WTC11 (cell line): ENCODE results near the gene MAST4. TPM values are rescaled to one million over a fixed set of nuclear protein-coding genes. Genes with fewer than 3 reads are reported as not detected.

Experiments used
- ATAC-seq: fragments of 200-7000 bp; cut with Tn5 transposase; 2 replicates; pipeline ENCODE4 v1.10.0; 2021; ENCODE audit warnings: mild to moderate bottlenecking, moderate library complexity
- CTCF ChIA-PET: fragments of 300-600 bp; sonication (Branson Sonifier 250); formaldehyde crosslinking; loops from one replicate; lab custom pipeline; 2021; ENCODE audit warnings: antibody characterized with exemption; lab: Charles Lee
- POLR2A ChIA-PET: fragments of 350-600 bp; sonication (Branson Sonifier 250); formaldehyde crosslinking; loops from one replicate; lab custom pipeline; 2021; ENCODE audit warnings: antibody characterized with exemption; lab: Charles Lee
- DNase-seq: peaks from one replicate; pipeline ENCODE4 v3.0.0; 2021; ENCODE audit warnings: low spot score
- H3K27ac Mint-ChIP-seq: 2 replicates; pipeline ENCODE4 v1.8.0; 2021; ENCODE audit warnings: mixed read lengths
- H3K27me3 Mint-ChIP-seq: 2 replicates; pipeline ENCODE4 v1.8.0; 2021; ENCODE audit warnings: low read depth, mild to moderate bottlenecking, moderate library complexity, mixed read lengths
- H3K36me3 Mint-ChIP-seq: 2 replicates; pipeline ENCODE4 v1.8.0; 2021; ENCODE audit warnings: mixed read lengths
- H3K4me1 Mint-ChIP-seq: 2 replicates; pipeline ENCODE4 v1.8.0; 2022; ENCODE audit warnings: mixed read lengths
- H3K4me3 Mint-ChIP-seq: 2 replicates; pipeline ENCODE4 v1.8.0; 2021; ENCODE audit warnings: mild to moderate bottlenecking, moderate library complexity, mixed read lengths
- H3K9me3 Mint-ChIP-seq: 2 replicates; pipeline ENCODE4 v1.8.0; 2021; ENCODE audit warnings: mixed read lengths
- AFF4 ChIP-seq: sonication (generic); formaldehyde crosslinking; IDR thresholded peaks from 2 replicates; pipeline ENCODE4 v1.8.1; 2023; ENCODE audit warnings: mild to moderate bottlenecking, missing genetic modification reagents, borderline replicate concordance
- CREB1 ChIP-seq: sonication (generic); formaldehyde crosslinking; IDR thresholded peaks from 2 replicates; pipeline ENCODE4 v1.8.0; 2023; ENCODE audit warnings: mild to moderate bottlenecking, missing genetic modification reagents
- EMX1 ChIP-seq: fragments of 250-450 bp; sonication (Bioruptor Pico); IDR thresholded peaks from 2 replicates; pipeline ENCODE4 v1.8.0; 2021; ENCODE audit warnings: mild to moderate bottlenecking
- ESRRA ChIP-seq: sonication (generic); formaldehyde crosslinking; IDR thresholded peaks from 2 replicates; pipeline ENCODE4 v1.8.1; 2022; ENCODE audit warnings: mild to moderate bottlenecking, missing genetic modification reagents, borderline replicate concordance
- FOXK1 ChIP-seq: sonication (generic); formaldehyde crosslinking; IDR thresholded peaks from 2 replicates; pipeline ENCODE4 v1.8.0; 2022; ENCODE audit warnings: mild to moderate bottlenecking, moderate library complexity, missing genetic modification reagents
- MXD4 ChIP-seq: fragments of 250-450 bp; sonication (Bioruptor Pico); IDR thresholded peaks from 2 replicates; pipeline ENCODE4 v1.8.0; 2021; ENCODE audit warnings: mild to moderate bottlenecking, moderate library complexity, borderline replicate concordance
- NR1H2 ChIP-seq: sonication (generic); formaldehyde crosslinking; IDR thresholded peaks from 2 replicates; pipeline ENCODE4 v1.9.0; 2021; ENCODE audit warnings: mild to moderate bottlenecking, moderate library complexity, missing genetic modification reagents
- RELA ChIP-seq: sonication (generic); formaldehyde crosslinking; IDR thresholded peaks from 2 replicates; pipeline ENCODE4 v1.8.1; 2022; ENCODE audit warnings: missing genetic modification reagents, mild to moderate bottlenecking, borderline replicate concordance
- RORB ChIP-seq: fragments of 250-450 bp; sonication (Bioruptor Pico); IDR thresholded peaks from 2 replicates; pipeline ENCODE4 v1.9.0; 2021; ENCODE audit warnings: mild to moderate bottlenecking
- SMAD3 ChIP-seq: sonication (generic); formaldehyde crosslinking; IDR thresholded peaks from 2 replicates; pipeline ENCODE4 v1.8.0; 2022; ENCODE audit warnings: missing genetic modification reagents, mild to moderate bottlenecking, borderline replicate concordance
- SMAD4 ChIP-seq: sonication (generic); formaldehyde crosslinking; IDR thresholded peaks from 2 replicates; pipeline ENCODE4 v1.8.0; 2022; ENCODE audit warnings: mild to moderate bottlenecking, missing genetic modification reagents
- TCF7 ChIP-seq: sonication (generic); formaldehyde crosslinking; IDR thresholded peaks from 2 replicates; pipeline ENCODE4 v1.8.0; 2022; ENCODE audit warnings: mild to moderate bottlenecking, low read depth, missing genetic modification reagents, moderate library complexity
- TP53 ChIP-seq: sonication (generic); formaldehyde crosslinking; IDR thresholded peaks from 2 replicates; pipeline ENCODE4 v1.8.1; 2023; ENCODE audit warnings: mild to moderate bottlenecking, missing genetic modification reagents
- USF1 ChIP-seq: sonication (generic); formaldehyde crosslinking; IDR thresholded peaks from 2 replicates; pipeline ENCODE4 v1.8.0; 2022; ENCODE audit warnings: mild to moderate bottlenecking, missing genetic modification reagents
- ZNF138 ChIP-seq: sonication (generic); formaldehyde crosslinking; conservative IDR thresholded peaks from 2 replicates; pipeline ENCODE4 v1.8.1; 2022; ENCODE audit warnings: mild to moderate bottlenecking, moderate library complexity, missing genetic modification reagents
- ZNF671 ChIP-seq: fragments of 250-450 bp; sonication (Bioruptor Pico); IDR thresholded peaks from 2 replicates; pipeline ENCODE4 v1.8.0; 2021; ENCODE audit warnings: mild to moderate bottlenecking
- total RNA-seq: library from RNA; stranded (reverse); gene quantifications from 3 replicates; pipeline ENCODE4 v1.2.3, GENCODE V29; 2021
- TF ChIP-seq, protein P1 (sequence below): fragments of 250-450 bp; sonication (Bioruptor Pico); IDR thresholded peaks from 2 replicates; pipeline ENCODE4 v2.1.2; 2022; ENCODE audit warnings: mild to moderate bottlenecking, moderate library complexity
- TF ChIP-seq, protein P2 (sequence below): fragments of 250-450 bp; sonication (Bioruptor Pico); IDR thresholded peaks from 2 replicates; pipeline ENCODE4 v1.8.0; 2021; ENCODE audit warnings: mild to moderate bottlenecking
- TF ChIP-seq, protein P3 (sequence below): sonication (generic); formaldehyde crosslinking; IDR thresholded peaks from 2 replicates; pipeline ENCODE4 v1.8.0; 2022; ENCODE audit warnings: mild to moderate bottlenecking, missing genetic modification reagents
- TF ChIP-seq, protein P4 (sequence below): fragments of 250-450 bp; sonication (Bioruptor Pico); IDR thresholded peaks from 2 replicates; pipeline ENCODE4 v1.9.0; 2021; ENCODE audit warnings: mild to moderate bottlenecking
- TF ChIP-seq, protein P5 (sequence below): sonication (generic); formaldehyde crosslinking; IDR thresholded peaks from 2 replicates; pipeline ENCODE4 v1.8.0; 2023; ENCODE audit warnings: missing genetic modification reagents, mild to moderate bottlenecking, borderline replicate concordance

MAST4 gene
- total RNA-seq, 1 experiment from 2014 or later, result 8.0 TPM

- H3K27me3 Mint-ChIP-seq, result no peaks in the 10 kb centered on the region
- DNase-seq, result no peak
- ChIA-PET POLR2A (no interaction called here), CTCF (no interaction called here)
- H3K27ac Mint-ChIP-seq, result no peak overlapping the region
- H3K4me1 Mint-ChIP-seq, result peaks cover 40% of the 10 kb centered on the region
- no peaks in the 10 kb centered on the region for H3K9me3 Mint-ChIP-seq
- no peak for ATAC-seq
- no peak overlapping the region for H3K4me3 Mint-ChIP-seq
- H3K36me3 Mint-ChIP-seq, result no peaks in the 10 kb centered on the region
- TF ChIP-seq ZNF138, result no peak
- TF ChIP-seq, protein P1, sequence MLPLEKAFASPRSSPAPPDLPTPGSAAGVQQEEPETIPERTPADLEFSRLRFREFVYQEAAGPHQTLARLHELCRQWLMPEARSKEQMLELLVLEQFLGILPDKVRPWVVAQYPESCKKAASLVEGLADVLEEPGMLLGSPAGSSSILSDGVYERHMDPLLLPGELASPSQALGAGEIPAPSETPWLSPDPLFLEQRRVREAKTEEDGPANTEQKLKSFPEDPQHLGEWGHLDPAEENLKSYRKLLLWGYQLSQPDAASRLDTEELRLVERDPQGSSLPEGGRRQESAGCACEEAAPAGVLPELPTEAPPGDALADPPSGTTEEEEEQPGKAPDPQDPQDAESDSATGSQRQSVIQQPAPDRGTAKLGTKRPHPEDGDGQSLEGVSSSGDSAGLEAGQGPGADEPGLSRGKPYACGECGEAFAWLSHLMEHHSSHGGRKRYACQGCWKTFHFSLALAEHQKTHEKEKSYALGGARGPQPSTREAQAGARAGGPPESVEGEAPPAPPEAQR (CRISPR knock-in tag), result no peak
- no peak for TF ChIP-seq SMAD3 (CRISPR knock-in tag)
- TF ChIP-seq SMAD4 (CRISPR knock-in tag), result no peak
- no peak for TF ChIP-seq AFF4 (CRISPR knock-in tag)
- no peak for TF ChIP-seq TP53
- TF ChIP-seq, protein P2, sequence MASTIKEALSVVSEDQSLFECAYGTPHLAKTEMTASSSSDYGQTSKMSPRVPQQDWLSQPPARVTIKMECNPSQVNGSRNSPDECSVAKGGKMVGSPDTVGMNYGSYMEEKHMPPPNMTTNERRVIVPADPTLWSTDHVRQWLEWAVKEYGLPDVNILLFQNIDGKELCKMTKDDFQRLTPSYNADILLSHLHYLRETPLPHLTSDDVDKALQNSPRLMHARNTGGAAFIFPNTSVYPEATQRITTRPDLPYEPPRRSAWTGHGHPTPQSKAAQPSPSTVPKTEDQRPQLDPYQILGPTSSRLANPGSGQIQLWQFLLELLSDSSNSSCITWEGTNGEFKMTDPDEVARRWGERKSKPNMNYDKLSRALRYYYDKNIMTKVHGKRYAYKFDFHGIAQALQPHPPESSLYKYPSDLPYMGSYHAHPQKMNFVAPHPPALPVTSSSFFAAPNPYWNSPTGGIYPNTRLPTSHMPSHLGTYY (CRISPR knock-in tag), result no peak
- no peak for TF ChIP-seq CREB1 (CRISPR knock-in tag)
- no peak for TF ChIP-seq EMX1 (CRISPR knock-in tag)
- TF ChIP-seq, protein P3, sequence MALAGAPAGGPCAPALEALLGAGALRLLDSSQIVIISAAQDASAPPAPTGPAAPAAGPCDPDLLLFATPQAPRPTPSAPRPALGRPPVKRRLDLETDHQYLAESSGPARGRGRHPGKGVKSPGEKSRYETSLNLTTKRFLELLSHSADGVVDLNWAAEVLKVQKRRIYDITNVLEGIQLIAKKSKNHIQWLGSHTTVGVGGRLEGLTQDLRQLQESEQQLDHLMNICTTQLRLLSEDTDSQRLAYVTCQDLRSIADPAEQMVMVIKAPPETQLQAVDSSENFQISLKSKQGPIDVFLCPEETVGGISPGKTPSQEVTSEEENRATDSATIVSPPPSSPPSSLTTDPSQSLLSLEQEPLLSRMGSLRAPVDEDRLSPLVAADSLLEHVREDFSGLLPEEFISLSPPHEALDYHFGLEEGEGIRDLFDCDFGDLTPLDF (CRISPR knock-in tag), result no peak
- no peak for TF ChIP-seq ZNF671 (CRISPR knock-in tag)
- no peak for TF ChIP-seq NR1H2
- no peak for TF ChIP-seq MXD4 (CRISPR knock-in tag)
Measured at GRCh38 chr5:66861402-66861801, 265.2 kb downstream of the MAST4 start.

DNA sequence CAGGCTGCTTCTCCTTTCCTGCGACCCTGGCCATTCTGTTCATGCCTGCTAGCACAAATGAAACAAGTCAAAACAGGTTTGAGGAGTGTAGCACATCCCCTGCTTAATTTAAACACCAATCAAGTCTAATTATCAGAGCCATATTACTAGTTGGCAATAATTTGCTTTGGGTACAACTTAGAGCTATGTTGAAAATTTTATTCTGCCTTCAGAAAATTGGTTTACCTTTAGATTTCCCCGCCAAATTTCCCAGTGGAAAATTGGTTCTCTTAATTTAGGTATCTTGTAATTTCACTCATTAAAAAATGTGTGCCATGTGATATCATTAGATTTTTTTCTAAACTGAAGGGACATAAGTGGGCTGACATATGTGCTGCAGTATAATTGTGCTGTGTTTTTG is 265.8 kb downstream of the MAST4 start:
- no peak for DNase-seq
- no peaks in the 10 kb centered on the region for H3K9me3 Mint-ChIP-seq
- peaks cover 40% of the 10 kb centered on the region for H3K4me1 Mint-ChIP-seq
- TF ChIP-seq RORB (CRISPR knock-in tag) (no peak), FOXK1 (CRISPR knock-in tag) (no peak), CREB1 (CRISPR knock-in tag) (no peak), USF1 (no peak), RELA (no peak), ESRRA (CRISPR knock-in tag) (no peak), TCF7 (CRISPR knock-in tag) (no peak)
- TF ChIP-seq, protein P4, sequence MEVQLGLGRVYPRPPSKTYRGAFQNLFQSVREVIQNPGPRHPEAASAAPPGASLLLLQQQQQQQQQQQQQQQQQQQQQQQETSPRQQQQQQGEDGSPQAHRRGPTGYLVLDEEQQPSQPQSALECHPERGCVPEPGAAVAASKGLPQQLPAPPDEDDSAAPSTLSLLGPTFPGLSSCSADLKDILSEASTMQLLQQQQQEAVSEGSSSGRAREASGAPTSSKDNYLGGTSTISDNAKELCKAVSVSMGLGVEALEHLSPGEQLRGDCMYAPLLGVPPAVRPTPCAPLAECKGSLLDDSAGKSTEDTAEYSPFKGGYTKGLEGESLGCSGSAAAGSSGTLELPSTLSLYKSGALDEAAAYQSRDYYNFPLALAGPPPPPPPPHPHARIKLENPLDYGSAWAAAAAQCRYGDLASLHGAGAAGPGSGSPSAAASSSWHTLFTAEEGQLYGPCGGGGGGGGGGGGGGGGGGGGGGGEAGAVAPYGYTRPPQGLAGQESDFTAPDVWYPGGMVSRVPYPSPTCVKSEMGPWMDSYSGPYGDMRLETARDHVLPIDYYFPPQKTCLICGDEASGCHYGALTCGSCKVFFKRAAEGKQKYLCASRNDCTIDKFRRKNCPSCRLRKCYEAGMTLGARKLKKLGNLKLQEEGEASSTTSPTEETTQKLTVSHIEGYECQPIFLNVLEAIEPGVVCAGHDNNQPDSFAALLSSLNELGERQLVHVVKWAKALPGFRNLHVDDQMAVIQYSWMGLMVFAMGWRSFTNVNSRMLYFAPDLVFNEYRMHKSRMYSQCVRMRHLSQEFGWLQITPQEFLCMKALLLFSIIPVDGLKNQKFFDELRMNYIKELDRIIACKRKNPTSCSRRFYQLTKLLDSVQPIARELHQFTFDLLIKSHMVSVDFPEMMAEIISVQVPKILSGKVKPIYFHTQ (CRISPR knock-in tag), result no peak
- TF ChIP-seq, protein P5, sequence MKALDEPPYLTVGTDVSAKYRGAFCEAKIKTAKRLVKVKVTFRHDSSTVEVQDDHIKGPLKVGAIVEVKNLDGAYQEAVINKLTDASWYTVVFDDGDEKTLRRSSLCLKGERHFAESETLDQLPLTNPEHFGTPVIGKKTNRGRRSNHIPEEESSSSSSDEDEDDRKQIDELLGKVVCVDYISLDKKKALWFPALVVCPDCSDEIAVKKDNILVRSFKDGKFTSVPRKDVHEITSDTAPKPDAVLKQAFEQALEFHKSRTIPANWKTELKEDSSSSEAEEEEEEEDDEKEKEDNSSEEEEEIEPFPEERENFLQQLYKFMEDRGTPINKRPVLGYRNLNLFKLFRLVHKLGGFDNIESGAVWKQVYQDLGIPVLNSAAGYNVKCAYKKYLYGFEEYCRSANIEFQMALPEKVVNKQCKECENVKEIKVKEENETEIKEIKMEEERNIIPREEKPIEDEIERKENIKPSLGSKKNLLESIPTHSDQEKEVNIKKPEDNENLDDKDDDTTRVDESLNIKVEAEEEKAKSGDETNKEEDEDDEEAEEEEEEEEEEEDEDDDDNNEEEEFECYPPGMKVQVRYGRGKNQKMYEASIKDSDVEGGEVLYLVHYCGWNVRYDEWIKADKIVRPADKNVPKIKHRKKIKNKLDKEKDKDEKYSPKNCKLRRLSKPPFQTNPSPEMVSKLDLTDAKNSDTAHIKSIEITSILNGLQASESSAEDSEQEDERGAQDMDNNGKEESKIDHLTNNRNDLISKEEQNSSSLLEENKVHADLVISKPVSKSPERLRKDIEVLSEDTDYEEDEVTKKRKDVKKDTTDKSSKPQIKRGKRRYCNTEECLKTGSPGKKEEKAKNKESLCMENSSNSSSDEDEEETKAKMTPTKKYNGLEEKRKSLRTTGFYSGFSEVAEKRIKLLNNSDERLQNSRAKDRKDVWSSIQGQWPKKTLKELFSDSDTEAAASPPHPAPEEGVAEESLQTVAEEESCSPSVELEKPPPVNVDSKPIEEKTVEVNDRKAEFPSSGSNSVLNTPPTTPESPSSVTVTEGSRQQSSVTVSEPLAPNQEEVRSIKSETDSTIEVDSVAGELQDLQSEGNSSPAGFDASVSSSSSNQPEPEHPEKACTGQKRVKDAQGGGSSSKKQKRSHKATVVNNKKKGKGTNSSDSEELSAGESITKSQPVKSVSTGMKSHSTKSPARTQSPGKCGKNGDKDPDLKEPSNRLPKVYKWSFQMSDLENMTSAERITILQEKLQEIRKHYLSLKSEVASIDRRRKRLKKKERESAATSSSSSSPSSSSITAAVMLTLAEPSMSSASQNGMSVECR, result no peak
- no peak for ATAC-seq
- H3K27me3 Mint-ChIP-seq, result no peaks in the 10 kb centered on the region
- POLR2A ChIA-PET, result no interaction called here
- H3K27ac Mint-ChIP-seq, result no peak overlapping the region
- no peaks in the 10 kb centered on the region for H3K36me3 Mint-ChIP-seq
- CTCF ChIA-PET, result no interaction called here
- no peak overlapping the region for H3K4me3 Mint-ChIP-seq
